Fibroblast of skin of left biceps (primary cell): ENCODE data around the gene PRIMA1.

ENCODE experiments used
- DNase-seq, 2 experiments: peaks; one replicate each; pipeline ENCODE4 v3.0.0-alpha.2; 2013; ENCODE audit warnings: low read depth in 2 of 2

The PRIMA1 gene

DNA sequence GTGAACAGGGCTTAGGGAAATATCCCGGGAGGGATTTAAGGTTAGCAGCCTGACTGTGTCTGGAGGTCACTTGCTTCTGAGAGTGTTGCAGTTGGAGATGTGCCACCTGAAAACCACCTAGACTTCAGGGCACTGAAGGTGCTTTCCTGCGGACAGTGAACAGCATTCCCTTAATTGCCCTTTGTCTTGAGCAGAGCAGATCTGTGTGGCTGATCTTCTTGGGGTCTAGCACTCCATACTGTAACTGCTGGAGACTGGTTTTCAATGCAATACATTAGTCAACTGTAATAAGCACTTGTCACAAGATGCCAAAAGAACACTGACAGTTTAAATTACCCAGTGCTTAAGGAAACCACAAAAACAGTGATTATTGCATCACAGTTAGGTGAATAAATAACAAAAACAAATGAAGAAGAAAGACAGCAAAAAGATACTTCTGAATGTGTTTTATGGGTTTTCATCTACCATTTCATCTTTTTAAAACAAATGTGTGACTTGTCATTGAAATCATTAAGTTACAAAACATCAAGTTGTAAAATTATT is 111.8 kb downstream of the PRIMA1 start:
- DNase-seq: no peak

DNA sequence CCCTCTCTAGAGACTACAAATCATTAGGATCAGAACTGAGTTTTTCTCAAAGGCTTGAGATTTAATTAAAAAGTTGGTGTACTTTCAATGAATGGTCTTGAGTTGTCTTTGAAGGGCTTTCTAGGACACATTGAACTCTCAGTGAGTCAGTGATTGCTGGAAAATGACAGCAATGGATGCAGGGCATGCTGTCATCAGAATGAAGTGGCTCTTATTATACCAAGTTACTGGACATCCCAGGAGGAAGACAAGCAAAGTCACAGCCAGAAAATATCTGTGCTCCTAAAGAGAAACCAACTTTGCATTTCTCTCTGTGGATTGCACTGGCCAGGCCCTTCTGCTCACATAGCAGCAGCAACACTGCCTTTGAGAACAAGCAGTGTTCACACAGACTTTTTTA is 112.6 kb downstream of the PRIMA1 start:
- no peak for DNase-seq

GRCh38 chr14:93674343-93674742 is 113.9 kb downstream of the PRIMA1 start:
- DNase-seq: no peak

GRCh38 chr14:93669632-93670031 is 118.7 kb downstream of the PRIMA1 start:
- no peak for DNase-seq
